ENCODE results near the gene TRPC4.

GRCh38 chr13:37769545-37769944 is 100.0 kb downstream of the TRPC4 start:
- TF ChIP-seq POLR2A (IDR thresholded peaks at IDR 0.05) (no peak), POLR2AphosphoS5 (IDR thresholded peaks at IDR 0.05) (no peak), EP300 (IDR thresholded peaks at IDR 0.05; ENCODE audit: low read depth) (no peak)
- TF ChIP-seq, protein P1, sequence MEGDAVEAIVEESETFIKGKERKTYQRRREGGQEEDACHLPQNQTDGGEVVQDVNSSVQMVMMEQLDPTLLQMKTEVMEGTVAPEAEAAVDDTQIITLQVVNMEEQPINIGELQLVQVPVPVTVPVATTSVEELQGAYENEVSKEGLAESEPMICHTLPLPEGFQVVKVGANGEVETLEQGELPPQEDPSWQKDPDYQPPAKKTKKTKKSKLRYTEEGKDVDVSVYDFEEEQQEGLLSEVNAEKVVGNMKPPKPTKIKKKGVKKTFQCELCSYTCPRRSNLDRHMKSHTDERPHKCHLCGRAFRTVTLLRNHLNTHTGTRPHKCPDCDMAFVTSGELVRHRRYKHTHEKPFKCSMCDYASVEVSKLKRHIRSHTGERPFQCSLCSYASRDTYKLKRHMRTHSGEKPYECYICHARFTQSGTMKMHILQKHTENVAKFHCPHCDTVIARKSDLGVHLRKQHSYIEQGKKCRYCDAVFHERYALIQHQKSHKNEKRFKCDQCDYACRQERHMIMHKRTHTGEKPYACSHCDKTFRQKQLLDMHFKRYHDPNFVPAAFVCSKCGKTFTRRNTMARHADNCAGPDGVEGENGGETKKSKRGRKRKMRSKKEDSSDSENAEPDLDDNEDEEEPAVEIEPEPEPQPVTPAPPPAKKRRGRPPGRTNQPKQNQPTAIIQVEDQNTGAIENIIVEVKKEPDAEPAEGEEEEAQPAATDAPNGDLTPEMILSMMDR (IDR thresholded peaks at IDR 0.05), result no peak

Data from transverse colon (tissue), 4 donors.